Gastroesophageal sphincter (tissue), 2 donors: ENCODE data around the gene SERPINB10.

ENCODE experiments used
- EP300 ChIP-seq: sonication (generic); formaldehyde crosslinking; IDR thresholded peaks from one replicate; pipeline ENCODE4 v1.6.1; 2017; ENCODE audit warnings: antibody characterized with exemption, mild to moderate bottlenecking
- POLR2A ChIP-seq, 2 donors: fragments of 450-650 bp; IDR thresholded peaks; one replicate each; pipeline ENCODE4 v1.6.1; 2017; ENCODE audit warnings: antibody characterized with exemption in 2 of 2, mild to moderate bottlenecking in 2 of 2, moderate library complexity in 1 of 2

DNA sequence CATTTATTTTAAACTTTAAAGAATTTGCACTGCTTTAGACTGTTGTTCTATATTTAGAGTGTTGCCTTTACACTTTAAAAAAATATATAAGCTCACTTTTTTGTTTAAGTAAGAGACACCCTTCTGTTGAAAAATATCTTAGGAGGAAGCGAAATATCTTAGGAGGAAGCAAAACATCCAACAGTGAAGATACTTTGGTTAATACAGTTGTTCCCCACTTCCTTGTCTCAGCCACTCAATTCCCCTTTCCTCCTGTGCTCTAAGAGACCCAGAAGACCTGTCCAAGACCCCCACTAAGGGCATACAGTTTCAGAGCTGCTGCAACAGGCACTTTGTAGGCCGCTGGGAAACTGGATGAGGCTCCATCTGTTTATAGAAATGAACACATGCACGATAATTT, 67.9 kb downstream of the SERPINB10 start:
- no peak for TF ChIP-seq EP300
- no peak for TF ChIP-seq POLR2A (IDR thresholded peaks at IDR 0.05)
